Caco-2 (cell line): ENCODE measurements around the gene SZRD1. TPM values are rescaled to one million over a fixed set of nuclear protein-coding genes. Genes with fewer than 3 reads are reported as not detected.

ENCODE experiments used
- BruUV-seq: library from RNA; stranded (reverse); fragments of 400-500 nt; replicated peaks from 2 replicates; lab custom pipeline; 2021; lab: Mats Ljungman, UMichigan
- CTCF ChIA-PET: fragments of 300-600 bp; sonication (Branson Sonifier 250); formaldehyde crosslinking; loops from one replicate; lab custom pipeline; 2022; ENCODE audit warnings: antibody characterized with exemption; lab: Charles Lee
- POLR2A ChIA-PET: fragments of 300-600 bp; sonication (Branson Sonifier 250); formaldehyde crosslinking; loops from one replicate; lab custom pipeline; 2022; ENCODE audit warnings: antibody characterized with exemption; lab: Charles Lee
- DNase-seq, 2 experiments: peaks; one replicate each; pipeline versions ENCODE4 v3.0.0 to v3.0.0-alpha.2; 2020 to 2022
- H3K27me3 ChIP-seq: replicated peaks from 2 replicates; pipeline ENCODE4 v1.6.0; 2011; ENCODE audit warnings: low read length; ENCODE audit not compliant: control insufficient read depth, insufficient read depth
- H3K36me3 ChIP-seq: 2 replicates; pipeline ENCODE4 v1.5.1; 2011; ENCODE audit warnings: low read length; ENCODE audit not compliant: control insufficient read depth, insufficient read depth
- H3K4me1 ChIP-seq: fragments of 250-450 bp; sonication (Bioruptor Pico); 2 replicates; pipeline ENCODE4 v1.5.1; 2020; ENCODE audit warnings: mild to moderate bottlenecking
- H3K4me3 ChIP-seq: 2 replicates; pipeline ENCODE4 v1.5.1; 2011; ENCODE audit warnings: low read depth, mild to moderate bottlenecking, control low read depth, low read length
- H3K9me3 ChIP-seq: fragments of 250-450 bp; sonication (Bioruptor Pico); 2 replicates; pipeline ENCODE4 v1.5.1; 2020; ENCODE audit warnings: mild to moderate bottlenecking, moderate library complexity
- H3K27ac Mint-ChIP-seq: one replicate; pipeline ENCODE4 v1.8.0; 2022; ENCODE audit warnings: mixed read lengths; ENCODE audit not compliant: unreplicated experiment
- H3K27me3 Mint-ChIP-seq: one replicate; pipeline ENCODE4 v1.8.0; 2022; ENCODE audit warnings: mixed read lengths; ENCODE audit not compliant: insufficient read depth, unreplicated experiment
- H3K36me3 Mint-ChIP-seq: one replicate; pipeline ENCODE4 v1.8.0; 2022; ENCODE audit warnings: mild to moderate bottlenecking, mixed read lengths; ENCODE audit not compliant: insufficient read depth, unreplicated experiment
- H3K4me1 Mint-ChIP-seq: one replicate; pipeline ENCODE4 v1.8.0; 2022; ENCODE audit warnings: low read depth, mixed read lengths; ENCODE audit not compliant: unreplicated experiment
- H3K4me3 Mint-ChIP-seq: one replicate; pipeline ENCODE4 v1.8.0; 2022; ENCODE audit warnings: mild to moderate bottlenecking, moderate library complexity, mixed read lengths; ENCODE audit not compliant: unreplicated experiment
- H3K9me3 Mint-ChIP-seq: one replicate; pipeline ENCODE4 v1.8.0; 2022; ENCODE audit warnings: mixed read lengths; ENCODE audit not compliant: unreplicated experiment
- CTCF ChIP-seq, 2 experiments: fragments of 200-600 bp in 1 of 2; IDR thresholded peaks; 1 replicate in 1 of 2; 2 replicates in 1 of 2; pipeline versions ENCODE4 v1.5.1 to v1.8.0; 2011 to 2022; ENCODE audit warnings: antibody characterized with exemption in 1 of 2, control low read depth in 1 of 2, inconsistent platforms in 1 of 2, low read depth in 1 of 2, low read length in 1 of 2, mild to moderate bottlenecking in 1 of 2, moderate library complexity in 1 of 2; ENCODE audit not compliant: insufficient read depth in 1 of 2, severe bottlenecking in 1 of 2, unreplicated experiment in 1 of 2
- intact Hi-C: fragments of 100-400 bp; cut with micrococcal nuclease; formaldehyde crosslinking; loops from one replicate; pipeline ENCODE4 v1.10.0; 2022; ENCODE audit not compliant: unreplicated experiment
- total RNA-seq: library from RNA; stranded (reverse); gene quantifications from 2 replicates; pipeline ENCODE4 v1.2.3, GENCODE V29; 2022

SZRD1 gene
- total RNA-seq, 1 experiment from 2014 or later, result 93.8 TPM

GRCh38 chr1:16447641-16448040 is 80.6 kb downstream of the SZRD1 start:
- no peak for TF ChIP-seq CTCF (IDR thresholded peaks at IDR 0.05; ENCODE audit: insufficient read depth in 1 of 2, low read depth in 1 of 2, low read length in 1 of 2, severe bottlenecking in 1 of 2, unreplicated experiment in 1 of 2)
- H3K4me3 ChIP-seq, result no peak overlapping the region
- Mint-ChIP-seq H3K4me1 (no peaks in the 10 kb centered on the region), H3K4me3 (no peak overlapping the region), H3K27ac (no peak overlapping the region), H3K9me3 (no peaks in the 10 kb centered on the region), H3K27me3 (no peaks in the 10 kb centered on the region), H3K36me3 (peaks cover 26% of the 10 kb centered on the region)
- no peaks in the 10 kb centered on the region; the same call in 1 of the 2 replicates for H3K36me3 ChIP-seq
- H3K4me1 ChIP-seq, result no peaks in the 10 kb centered on the region
- no peaks in the 10 kb centered on the region for H3K9me3 ChIP-seq
- ChIA-PET POLR2A (no interaction called here), CTCF (no interaction called here)
- BruUV-seq, result no TSS peak
- H3K27me3 ChIP-seq, result no peaks in the 10 kb centered on the region
- intact Hi-C loops, result no loop called here
- no peak for DNase-seq

Other genes with a start within 250 kb of the SZRD1 start
- gene EPHA2, start 211.2 kb upstream of the SZRD1 start, total RNA-seq, result 31.2 and 37.8 TPM in 2 replicates
- gene ARHGEF19, start 154.6 kb upstream of the SZRD1 start, total RNA-seq, result 7.7 and 8.0 TPM in 2 replicates
- 2.1 and 4.2 TPM in 2 replicates for gene CPLANE2, start 130.1 kb upstream of the SZRD1 start, total RNA-seq
- 11.3 TPM in 2 replicates for gene FBXO42, start 14.8 kb upstream of the SZRD1 start, total RNA-seq
- gene SPATA21, start 70.2 kb downstream of the SZRD1 start, total RNA-seq, result not detected in 2 replicates
- gene NECAP2, start 73.5 kb downstream of the SZRD1 start, total RNA-seq, result 28.4 and 29.4 TPM in 2 replicates
- 1,622 and 1,638 TPM in 2 replicates for gene RNU1-1, start 147.0 kb downstream of the SZRD1 start, total RNA-seq
- gene NBPF1, start 246.3 kb downstream of the SZRD1 start, total RNA-seq, result 51.1 and 59.3 TPM in 2 replicates